Measurements from ENCODE around the gene KDM1B.
A peak's percentile ranks its signal among the peaks of the same experiment; 100 is the strongest.
"Not testable (repeated sequence)": the region's sequence is repeated elsewhere in the genome, so short reads cannot be mapped to it uniquely, and the experiment has no call there.

KDM1B gene

GRCh38 chr6:18138906-18139305 is 16.3 kb upstream of the KDM1B start:
- no peak overlapping the region for H3K27ac Mint-ChIP-seq
- H3K9me3 Mint-ChIP-seq = no peaks in the 10 kb centered on the region
- H3K27me3 Mint-ChIP-seq (ENCODE audit: low read depth) = no peaks in the 10 kb centered on the region
- no peak overlapping the region for H3K4me3 Mint-ChIP-seq
- no peaks in the 10 kb centered on the region for H3K4me1 Mint-ChIP-seq (ENCODE audit: low read depth)
- H3K36me3 Mint-ChIP-seq (ENCODE audit: low read depth) = peaks cover 18% of the 10 kb centered on the region

- no peaks in the 10 kb centered on the region for H3K9me3 Mint-ChIP-seq
- H3K4me3 Mint-ChIP-seq = no peak overlapping the region
- no peaks in the 10 kb centered on the region for H3K4me1 Mint-ChIP-seq (ENCODE audit: low read depth)
- no peak overlapping the region for H3K27ac Mint-ChIP-seq
- no peaks in the 10 kb centered on the region for H3K27me3 Mint-ChIP-seq (ENCODE audit: low read depth)
- H3K36me3 Mint-ChIP-seq (ENCODE audit: low read depth) = peaks cover 18% of the 10 kb centered on the region
Measured at GRCh38 chr6:18139935-18140621, 15.1 kb upstream of the KDM1B start.

- H3K4me3 Mint-ChIP-seq = no peak overlapping the region
- H3K27ac Mint-ChIP-seq = no peak overlapping the region
- no peaks in the 10 kb centered on the region for H3K27me3 Mint-ChIP-seq (ENCODE audit: low read depth)
- peaks cover 19% of the 10 kb centered on the region for H3K36me3 Mint-ChIP-seq (ENCODE audit: low read depth)
- H3K9me3 Mint-ChIP-seq = no peaks in the 10 kb centered on the region
- H3K4me1 Mint-ChIP-seq (ENCODE audit: low read depth) = no peaks in the 10 kb centered on the region
Measured at GRCh38 chr6:18141805-18142590, 13.2 kb upstream of the KDM1B start.

- Mint-ChIP-seq H3K9me3 (no peaks in the 10 kb centered on the region), H3K27ac (no peak overlapping the region), H3K27me3 (ENCODE audit: low read depth) (no peaks in the 10 kb centered on the region), H3K36me3 (ENCODE audit: low read depth) (peaks cover 20% of the 10 kb centered on the region), H3K4me1 (ENCODE audit: low read depth) (no peaks in the 10 kb centered on the region), H3K4me3 (no peak overlapping the region)
Measured at GRCh38 chr6:18142591-18142861, 12.7 kb upstream of the KDM1B start.

GRCh38 chr6:18147160-18147559 is 8.1 kb upstream of the KDM1B start:
- H3K4me3 Mint-ChIP-seq = no peak overlapping the region
- peaks cover 14% of the 10 kb centered on the region for H3K36me3 Mint-ChIP-seq (ENCODE audit: low read depth)
- H3K27me3 Mint-ChIP-seq (ENCODE audit: low read depth) = no peaks in the 10 kb centered on the region
- H3K9me3 Mint-ChIP-seq = no peaks in the 10 kb centered on the region
- H3K4me1 Mint-ChIP-seq (ENCODE audit: low read depth) = no peaks in the 10 kb centered on the region
- H3K27ac Mint-ChIP-seq = no peak overlapping the region

GRCh38 chr6:18147616-18148015 is 7.6 kb upstream of the KDM1B start:
- peaks cover 9% of the 10 kb centered on the region for H3K36me3 Mint-ChIP-seq (ENCODE audit: low read depth)
- H3K27ac Mint-ChIP-seq = no peak overlapping the region
- no peaks in the 10 kb centered on the region for H3K27me3 Mint-ChIP-seq (ENCODE audit: low read depth)
- no peak overlapping the region for H3K4me3 Mint-ChIP-seq
- H3K4me1 Mint-ChIP-seq (ENCODE audit: low read depth) = peaks cover 2% of the 10 kb centered on the region
- no peaks in the 10 kb centered on the region for H3K9me3 Mint-ChIP-seq

GRCh38 chr6:18148304-18149025 is 6.8 kb upstream of the KDM1B start:
- H3K4me1 Mint-ChIP-seq (ENCODE audit: low read depth) = peaks cover 4% of the 10 kb centered on the region
- H3K27me3 Mint-ChIP-seq (ENCODE audit: low read depth) = no peaks in the 10 kb centered on the region
- H3K36me3 Mint-ChIP-seq (ENCODE audit: low read depth) = peaks cover 4% of the 10 kb centered on the region
- H3K4me3 Mint-ChIP-seq = no peak overlapping the region
- H3K9me3 Mint-ChIP-seq = no peaks in the 10 kb centered on the region
- H3K27ac Mint-ChIP-seq = no peak overlapping the region

GRCh38 chr6:18151391-18151790 is 3.8 kb upstream of the KDM1B start:
- H3K9me3 Mint-ChIP-seq; H3K27ac Mint-ChIP-seq; H3K4me3 Mint-ChIP-seq; H3K27me3 Mint-ChIP-seq (ENCODE audit: low read depth); H3K36me3 Mint-ChIP-seq (ENCODE audit: low read depth): not testable (repeated sequence)
- H3K4me1 Mint-ChIP-seq (ENCODE audit: low read depth) = peaks cover 15% of the 10 kb centered on the region

- Mint-ChIP-seq H3K4me3 (no peak overlapping the region), H3K9me3 (no peaks in the 10 kb centered on the region), H3K27me3 (ENCODE audit: low read depth) (no peaks in the 10 kb centered on the region), H3K27ac (no peak overlapping the region), H3K36me3 (ENCODE audit: low read depth) (peaks cover 4% of the 10 kb centered on the region), H3K4me1 (ENCODE audit: low read depth) (peaks cover 15% of the 10 kb centered on the region)
Measured at GRCh38 chr6:18151801-18152200, 3.4 kb upstream of the KDM1B start.

GRCh38 chr6:18153311-18153703 is 1.9 kb upstream of the KDM1B start:
- no peak overlapping the region for H3K27ac Mint-ChIP-seq
- H3K36me3 Mint-ChIP-seq (ENCODE audit: low read depth) = peaks cover 2% of the 10 kb centered on the region
- no peaks in the 10 kb centered on the region for H3K9me3 Mint-ChIP-seq
- H3K4me3 Mint-ChIP-seq = no peak overlapping the region
- H3K4me1 Mint-ChIP-seq (ENCODE audit: low read depth) = peaks cover 15% of the 10 kb centered on the region
- no peaks in the 10 kb centered on the region for H3K27me3 Mint-ChIP-seq (ENCODE audit: low read depth)

GRCh38 chr6:18154507-18155149 is 594 bp upstream of the KDM1B start, which contains the start of gene TPMT:
TPMT (minus strand) TSS chr6:18155077; CDS start chr6:18149127, 5,950 bp downstream.
- peaks cover 2% of the 10 kb centered on the region for H3K36me3 Mint-ChIP-seq (ENCODE audit: low read depth)

GRCh38 chr6:18155864-18156421 is 721 bp downstream of the KDM1B start:
- no peaks in the 10 kb centered on the region for H3K9me3 Mint-ChIP-seq
- peaks cover 15% of the 10 kb centered on the region for H3K4me1 Mint-ChIP-seq (ENCODE audit: low read depth)
- peak overlapping the region; percentile 99 for H3K4me3 Mint-ChIP-seq
- peak overlapping the region; percentile 80 for H3K27ac Mint-ChIP-seq
- peaks cover 9% of the 10 kb centered on the region for H3K36me3 Mint-ChIP-seq (ENCODE audit: low read depth)
- H3K27me3 Mint-ChIP-seq (ENCODE audit: low read depth) = no peaks in the 10 kb centered on the region

More at GRCh38 chr6:18154507-18155149, 594 bp upstream of the KDM1B start, which contains the start of gene TPMT:
- peak within 1 kb of the TSS; percentile 99 for H3K4me3 Mint-ChIP-seq
- no peaks in the 10 kb centered on the region for H3K9me3 Mint-ChIP-seq
- H3K4me1 Mint-ChIP-seq (ENCODE audit: low read depth) = peaks cover 15% of the 10 kb centered on the region
- H3K27me3 Mint-ChIP-seq (ENCODE audit: low read depth) = no peaks in the 10 kb centered on the region
- peak within 1 kb of the TSS; percentile 92 for H3K27ac Mint-ChIP-seq

- H3K27ac Mint-ChIP-seq = peak overlapping the region; percentile 29
- H3K4me3 Mint-ChIP-seq = no peak overlapping the region
- H3K36me3 Mint-ChIP-seq (ENCODE audit: low read depth) = peaks cover 18% of the 10 kb centered on the region
- no peaks in the 10 kb centered on the region for H3K9me3 Mint-ChIP-seq
- peaks cover 11% of the 10 kb centered on the region for H3K4me1 Mint-ChIP-seq (ENCODE audit: low read depth)
- H3K27me3 Mint-ChIP-seq (ENCODE audit: low read depth) = no peaks in the 10 kb centered on the region
Measured at GRCh38 chr6:18160911-18161310, 5.7 kb downstream of the KDM1B start.

GRCh38 chr6:18161431-18161830 is 6.2 kb downstream of the KDM1B start:
- no peaks in the 10 kb centered on the region for H3K27me3 Mint-ChIP-seq (ENCODE audit: low read depth)
- no peak overlapping the region for H3K27ac Mint-ChIP-seq

More at GRCh38 chr6:18161431-18161830, 6.2 kb downstream of the KDM1B start:
- no peaks in the 10 kb centered on the region for H3K9me3 Mint-ChIP-seq
- peaks cover 18% of the 10 kb centered on the region for H3K36me3 Mint-ChIP-seq (ENCODE audit: low read depth)
- H3K4me1 Mint-ChIP-seq (ENCODE audit: low read depth) = peaks cover 7% of the 10 kb centered on the region
- no peak overlapping the region for H3K4me3 Mint-ChIP-seq
